Testis (tissue), 3 donors: ENCODE measurements around the gene HIPK3. TPM values are rescaled to one million over a fixed set of nuclear protein-coding genes. Genes with fewer than 3 reads are reported as not detected.

Source experiments
- DNase-seq: peaks from one replicate; pipeline ENCODE4 v3.0.0-alpha.2; 2019
- H3K27ac ChIP-seq, 2 donors: fragments of 200-600 bp; sonication (generic); one replicate each; pipeline ENCODE4 v1.5.1; 2019
- H3K27me3 ChIP-seq: fragments of 200-600 bp; sonication (generic); one replicate; pipeline ENCODE4 v1.5.1; 2019
- H3K36me3 ChIP-seq: fragments of 200-600 bp; sonication (generic); one replicate; pipeline ENCODE4 v1.5.1; 2017; ENCODE audit warnings: low read depth; ENCODE audit errors: missing control alignments
- H3K4me1 ChIP-seq: fragments of 200-600 bp; sonication (generic); one replicate; pipeline ENCODE4 v1.5.1; 2019
- H3K4me3 ChIP-seq, 2 donors: fragments of 200-600 bp; sonication (generic); one replicate each; pipeline ENCODE4 v1.5.1; 2017 to 2019
- H3K9me3 ChIP-seq: fragments of 200-600 bp; sonication (generic); one replicate; pipeline ENCODE4 v1.5.1; 2017
- CTCF ChIP-seq, 3 experiments: fragments of 450-650 bp in 2 of 3; fragments of 200-600 bp in 1 of 3; sonication (generic) in 1 of 3; IDR thresholded peaks; one replicate each; pipeline ENCODE4 v1.5.1; 2016 to 2019; ENCODE audit warnings: antibody characterized with exemption in 3 of 3, mild to moderate bottlenecking in 2 of 3, moderate library complexity in 1 of 3
- POLR2A ChIP-seq: fragments of 450-650 bp; IDR thresholded peaks from one replicate; pipeline ENCODE4 v1.6.1; 2017; ENCODE audit warnings: antibody characterized with exemption, mild to moderate bottlenecking, moderate library complexity
- WGBS, 2 donors: methylation state at CpG; one replicate each; pipeline ENCODE4 v1.1.5; 2018; 5-methylcytosine and 5-hydroxymethylcytosine counted together
- intact Hi-C: fragments of 100-400 bp; cut with DNase I; formaldehyde crosslinking; loops from one replicate; pipeline ENCODE4 v1.15.1; 2023; ENCODE audit warnings: low total_unique reads
- polyA plus RNA-seq: library from polyadenylated mRNA; stranded (reverse); fragments of 350-450 nt; fragmentation: Illumina TruSeq; extraction: RNeasy Lipid Tissue Mini Kit (QIAGEN cat#74804); gene quantifications from one replicate; pipeline ENCODE4 v1.2.3, GENCODE V29; 2014; ENCODE audit warnings: low read depth, low replicate concordance; ENCODE audit not compliant: insufficient read depth
- total RNA-seq, 2 donors: library from RNA; depleted of rRNA; stranded (reverse); fragments of >200 nt; gene quantifications; one replicate each; pipeline ENCODE4 v1.2.3, GENCODE V29; 2016

HIPK3 gene
- total and polyA plus RNA-seq, 3 donors from 2014 or later = 47.6 to 90.2 (median 86.3) TPM

GRCh38 chr11:33391893-33392251, 134.7 kb downstream of the HIPK3 start:
- Histone ChIP-seq H3K4me3 (no peak overlapping the region), H3K27me3 (no peaks in the 10 kb centered on the region), H3K4me1 (no peaks in the 10 kb centered on the region), H3K36me3 (no peaks in the 10 kb centered on the region), H3K9me3 (no peaks in the 10 kb centered on the region), H3K27ac (no peak overlapping the region)
- TF ChIP-seq POLR2A = no peak
- no peak for TF ChIP-seq CTCF (IDR thresholded peaks at IDR 0.05)
- 89 to 95% methylated on average over 2 of the region's 2 CpGs for WGBS, 2 donors
- DNase-seq = no peak
- intact Hi-C loops = no loop called here

GRCh38 chr11:33394431-33395109, 137.4 kb downstream of the HIPK3 start:
- H3K36me3 ChIP-seq = no peaks in the 10 kb centered on the region
- H3K27me3 ChIP-seq = no peaks in the 10 kb centered on the region
- intact Hi-C loops = no loop called here
- DNase-seq = no peak
- TF ChIP-seq POLR2A (no peak), CTCF (IDR thresholded peaks at IDR 0.05) (no peak)
- 85 to 86% methylated on average over 6 of the region's 6 CpGs for WGBS, 2 donors
- H3K9me3 ChIP-seq = no peaks in the 10 kb centered on the region
- H3K27ac ChIP-seq = no peak overlapping the region
- H3K4me1 ChIP-seq = no peaks in the 10 kb centered on the region
- H3K4me3 ChIP-seq = no peak overlapping the region

- Histone ChIP-seq H3K4me3 (no peak overlapping the region), H3K27ac (no peak overlapping the region), H3K36me3 (no peaks in the 10 kb centered on the region), H3K4me1 (no peaks in the 10 kb centered on the region), H3K27me3 (no peaks in the 10 kb centered on the region), H3K9me3 (no peaks in the 10 kb centered on the region)
- WGBS, 2 donors = 93 to 95% methylated on average over 3 of the region's 3 CpGs
- TF ChIP-seq POLR2A (no peak), CTCF (IDR thresholded peaks at IDR 0.05) (no peak)
- no peak for DNase-seq
- intact Hi-C loops = no loop called here
Measured at GRCh38 chr11:33396361-33396760, 139.2 kb downstream of the HIPK3 start.

- intact Hi-C loops = no loop called here
- no peaks in the 10 kb centered on the region for H3K36me3 ChIP-seq
- WGBS, 2 donors = 88% methylated on average over 4 of the region's 4 CpGs
- DNase-seq = no peak
- TF ChIP-seq POLR2A (no peak), CTCF (IDR thresholded peaks at IDR 0.05) (no peak)
- H3K4me3 ChIP-seq = no peak overlapping the region
- no peak overlapping the region for H3K27ac ChIP-seq
- H3K9me3 ChIP-seq = no peaks in the 10 kb centered on the region
- H3K27me3 ChIP-seq = no peaks in the 10 kb centered on the region
- H3K4me1 ChIP-seq = no peaks in the 10 kb centered on the region
Measured at GRCh38 chr11:33399421-33399820, 142.2 kb downstream of the HIPK3 start.

GRCh38 chr11:33402066-33402465, 144.9 kb downstream of the HIPK3 start:
- intact Hi-C loops = no loop called here
- WGBS, 2 donors = 85 to 95% methylated on average over 2 of the region's 2 CpGs
- no peak for DNase-seq

More at GRCh38 chr11:33402066-33402465, 144.9 kb downstream of the HIPK3 start:
- H3K36me3 ChIP-seq = no peaks in the 10 kb centered on the region
- H3K4me3 ChIP-seq = no peak overlapping the region
- H3K9me3 ChIP-seq = no peaks in the 10 kb centered on the region
- no peaks in the 10 kb centered on the region for H3K27me3 ChIP-seq
- TF ChIP-seq POLR2A = no peak
- no peak for TF ChIP-seq CTCF (IDR thresholded peaks at IDR 0.05)
- H3K4me1 ChIP-seq = no peaks in the 10 kb centered on the region
- no peak overlapping the region for H3K27ac ChIP-seq
